ENCODE data around the gene EIF3L. TPM values are rescaled to one million over a fixed set of nuclear protein-coding genes. Genes with fewer than 3 reads are reported as not detected.
A peak's percentile ranks its signal among the peaks of the same experiment; 100 is the strongest.

EIF3L gene
- total RNA-seq, 2 experiments from 2014 or later, result 656 to 664 TPM

- Mint-ChIP-seq H3K4me3 (no peak overlapping the region), H3K4me1 (ENCODE audit: low read depth) (peaks cover 12% of the 10 kb centered on the region), H3K9me3 (no peaks in the 10 kb centered on the region), H3K36me3 (peaks cover 62% of the 10 kb centered on the region), H3K27ac (no peak overlapping the region), H3K27me3 (no peaks in the 10 kb centered on the region)
- ChIA-PET POLR2A (no interaction called here), CTCF (interaction anchor here (1.1 to 5.1 kb wide), 3 partner anchors 48 to 69 kb away, joined by 4 to 124 read pairs (median 4); no protein-coding TSS in a partner anchor)
- no peak for DNase-seq
- intact Hi-C loops (cut with micrococcal nuclease), result no loop called here
Observed at GRCh38 chr22:37865510-37865909, 16.3 kb downstream of the EIF3L start.

GRCh38 chr22:37870273-37870672 is 21.1 kb downstream of the EIF3L start:
- H3K27me3 Mint-ChIP-seq, result no peaks in the 10 kb centered on the region
- H3K27ac Mint-ChIP-seq, result no peak overlapping the region
- DNase-seq, result no peak
- POLR2A ChIA-PET, result interaction anchor here (0.5 to 0.6 kb wide), 2 partner anchors 22 to 84 kb away, joined by 3 to 4 read pairs; no protein-coding TSS in a partner anchor
- intact Hi-C loops (cut with micrococcal nuclease), result no loop called here
- H3K9me3 Mint-ChIP-seq, result no peaks in the 10 kb centered on the region
- CTCF ChIA-PET, result interaction anchor here (1.8 kb wide), 1 partner anchor 53 kb away, joined by 5 read pairs; no protein-coding TSS in a partner anchor
- no peaks in the 10 kb centered on the region for H3K4me1 Mint-ChIP-seq (ENCODE audit: low read depth)
- H3K4me3 Mint-ChIP-seq, result no peak overlapping the region
- peaks cover 45% of the 10 kb centered on the region for H3K36me3 Mint-ChIP-seq

GRCh38 chr22:37880668-37881440 is 31.6 kb downstream of the EIF3L start:
- CTCF ChIA-PET, result interaction anchor here (1.0 to 4.3 kb wide), 2 partner anchors 17 to 63 kb away, joined by 4 to 21 read pairs; no protein-coding TSS in a partner anchor
- intact Hi-C loops (cut with micrococcal nuclease), result no loop called here
- H3K27ac Mint-ChIP-seq, result no peak overlapping the region
- no peaks in the 10 kb centered on the region for H3K27me3 Mint-ChIP-seq
- POLR2A ChIA-PET, result no interaction called here
- no peaks in the 10 kb centered on the region for H3K9me3 Mint-ChIP-seq
- H3K4me3 Mint-ChIP-seq, result no peak overlapping the region
- DNase-seq, result no peak
- H3K4me1 Mint-ChIP-seq (ENCODE audit: low read depth), result peaks cover 3% of the 10 kb centered on the region
- H3K36me3 Mint-ChIP-seq, result peaks cover 46% of the 10 kb centered on the region

GRCh38 chr22:37884420-37884819 is 35.2 kb downstream of the EIF3L start:
- no peaks in the 10 kb centered on the region for H3K9me3 Mint-ChIP-seq
- intact Hi-C loops (cut with micrococcal nuclease), result no loop called here
- H3K27me3 Mint-ChIP-seq, result no peaks in the 10 kb centered on the region
- H3K4me3 Mint-ChIP-seq, result no peak overlapping the region
- CTCF ChIA-PET, result interaction anchor here (1.0 to 2.9 kb wide), 2 partner anchors 9 to 21 kb away, joined by 4 to 10 read pairs; no protein-coding TSS in a partner anchor
- POLR2A ChIA-PET, result no interaction called here
- H3K36me3 Mint-ChIP-seq, result peaks cover 45% of the 10 kb centered on the region
- H3K4me1 Mint-ChIP-seq (ENCODE audit: low read depth), result peaks cover 3% of the 10 kb centered on the region
- no peak for DNase-seq
- H3K27ac Mint-ChIP-seq, result no peak overlapping the region

- no peaks in the 10 kb centered on the region for H3K27me3 Mint-ChIP-seq
- intact Hi-C loops (cut with micrococcal nuclease), result loop anchor here (2.0 kb wide), 1 partner anchor 47 kb away; no protein-coding TSS in a partner anchor
- H3K27ac Mint-ChIP-seq, result no peak overlapping the region
- H3K4me3 Mint-ChIP-seq, result no peak overlapping the region
- peaks cover 3% of the 10 kb centered on the region for H3K4me1 Mint-ChIP-seq (ENCODE audit: low read depth)
- ChIA-PET POLR2A (no interaction called here), CTCF (interaction anchor here (2.9 kb wide), 1 partner anchor 24 kb away, joined by 10 read pairs; no protein-coding TSS in a partner anchor)
- DNase-seq, result no peak
- H3K36me3 Mint-ChIP-seq, result peaks cover 41% of the 10 kb centered on the region
- H3K9me3 Mint-ChIP-seq, result no peaks in the 10 kb centered on the region
Observed at GRCh38 chr22:37887584-37888378, 38.6 kb downstream of the EIF3L start.

GRCh38 chr22:37891926-37892325 is 42.7 kb downstream of the EIF3L start:
- peaks cover 20% of the 10 kb centered on the region for H3K4me1 Mint-ChIP-seq (ENCODE audit: low read depth)
- no peak overlapping the region for H3K4me3 Mint-ChIP-seq
- no peaks in the 10 kb centered on the region for H3K9me3 Mint-ChIP-seq
- no peak overlapping the region for H3K27ac Mint-ChIP-seq
- CTCF ChIA-PET, result no interaction called here
- H3K36me3 Mint-ChIP-seq, result peaks cover 26% of the 10 kb centered on the region
- no peak for DNase-seq
- POLR2A ChIA-PET, result interaction anchor here (1.7 kb wide), 1 partner anchor 14 kb away, joined by 6 read pairs; no protein-coding TSS in a partner anchor
- H3K27me3 Mint-ChIP-seq, result no peaks in the 10 kb centered on the region
- intact Hi-C loops (cut with micrococcal nuclease), result no loop called here

GRCh38 chr22:37892566-37893335 is 43.5 kb downstream of the EIF3L start:
- Mint-ChIP-seq H3K27ac (no peak overlapping the region), H3K27me3 (no peaks in the 10 kb centered on the region), H3K4me3 (no peak overlapping the region), H3K4me1 (ENCODE audit: low read depth) (peaks cover 22% of the 10 kb centered on the region), H3K9me3 (no peaks in the 10 kb centered on the region), H3K36me3 (peaks cover 23% of the 10 kb centered on the region)
- ChIA-PET POLR2A (interaction anchor here (1.6 to 1.7 kb wide), 2 partner anchors 9 to 13 kb away, joined by 3 to 6 read pairs; no protein-coding TSS in a partner anchor), CTCF (interaction anchor here (0.9 to 1.6 kb wide), 2 partner anchors 13 to 29 kb away, joined by 3 to 5 read pairs; no protein-coding TSS in a partner anchor)
- DNase-seq, result no peak
- intact Hi-C loops (cut with micrococcal nuclease), result no loop called here

- Mint-ChIP-seq H3K4me3 (no peak overlapping the region), H3K27me3 (no peaks in the 10 kb centered on the region), H3K4me1 (ENCODE audit: low read depth) (peaks cover 22% of the 10 kb centered on the region), H3K9me3 (no peaks in the 10 kb centered on the region), H3K27ac (peak overlapping the region; percentile 39), H3K36me3 (peaks cover 14% of the 10 kb centered on the region)
- no peak for DNase-seq
- POLR2A ChIA-PET, result interaction anchor here (1.6 to 1.7 kb wide), 2 partner anchors 8 to 12 kb away, joined by 3 to 6 read pairs; no protein-coding TSS in a partner anchor
- CTCF ChIA-PET, result interaction anchor here (0.9 to 1.6 kb wide), 2 partner anchors 12 to 30 kb away, joined by 3 to 5 read pairs; no protein-coding TSS in a partner anchor
- intact Hi-C loops (cut with micrococcal nuclease), result no loop called here
Observed at GRCh38 chr22:37893583-37893983, 44.4 kb downstream of the EIF3L start.

- ChIA-PET POLR2A (no interaction called here), CTCF (interaction anchor here (0.9 kb wide), 1 partner anchor 32 kb away, joined by 3 read pairs; no protein-coding TSS in a partner anchor)
- intact Hi-C loops (cut with micrococcal nuclease), result loop anchor here (5.0 kb wide), 1 partner anchor 57 kb away; the partner anchor contains the start of genes C22orf23 and POLR2F
- Mint-ChIP-seq H3K9me3 (no peaks in the 10 kb centered on the region), H3K36me3 (peaks cover 7% of the 10 kb centered on the region), H3K4me3 (no peak overlapping the region), H3K27me3 (no peaks in the 10 kb centered on the region), H3K27ac (peak overlapping the region; percentile 93), H3K4me1 (ENCODE audit: low read depth) (peaks cover 22% of the 10 kb centered on the region)
- no peak for DNase-seq
Observed at GRCh38 chr22:37894939-37895670, 45.9 kb downstream of the EIF3L start.

- Mint-ChIP-seq H3K4me3 (no peak overlapping the region), H3K9me3 (no peaks in the 10 kb centered on the region), H3K27me3 (no peaks in the 10 kb centered on the region), H3K4me1 (ENCODE audit: low read depth) (peaks cover 22% of the 10 kb centered on the region), H3K27ac (peak overlapping the region; percentile 93), H3K36me3 (peaks cover 5% of the 10 kb centered on the region)
- ChIA-PET CTCF (interaction anchor here (0.8 to 2.4 kb wide), 5 partner anchors 10 to 80 kb away, joined by 3 to 14 read pairs (median 3); partner anchors contain the start of gene MICALL1), POLR2A (interaction anchor here (0.5 to 2.2 kb wide), 3 partner anchors 10 to 241 kb away, joined by 3 to 10 read pairs (median 3); partner anchors contain the start of genes ANKRD54 and MICALL1)
- intact Hi-C loops (cut with micrococcal nuclease), result loop anchor here (5.0 kb wide), 1 partner anchor 56 kb away; the partner anchor contains the start of genes C22orf23 and POLR2F
- DNase-seq, result peak; percentile 71
Observed at GRCh38 chr22:37896181-37896592, 47.0 kb downstream of the EIF3L start.

Data from activated CD4-positive, alpha-beta memory T cell treated with anti-CD3 and anti-CD28 coated beads for 36 hours (primary cell).